Measurements from ENCODE around the gene ADAMTS6.

DNA sequence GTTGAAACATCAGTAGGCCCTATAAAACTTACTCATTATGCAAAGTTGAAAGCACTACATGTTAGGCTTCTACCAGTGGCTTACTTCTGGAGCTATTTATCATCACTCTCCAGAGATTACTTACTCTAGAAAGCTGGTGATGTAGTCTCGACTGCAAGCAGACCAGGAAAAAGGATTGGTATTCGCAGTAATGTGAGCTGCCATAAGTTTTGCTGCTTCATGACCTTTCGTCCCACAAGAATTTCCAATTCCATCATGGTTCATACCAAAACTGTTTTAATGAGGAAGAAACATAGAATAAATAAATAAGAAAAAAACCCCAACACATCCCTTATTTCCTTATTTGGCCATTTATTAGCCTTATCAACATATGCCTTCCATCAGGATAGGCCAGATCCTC, 181.9 kb downstream of the ADAMTS6 start:
- TF ChIP-seq, protein P1, sequence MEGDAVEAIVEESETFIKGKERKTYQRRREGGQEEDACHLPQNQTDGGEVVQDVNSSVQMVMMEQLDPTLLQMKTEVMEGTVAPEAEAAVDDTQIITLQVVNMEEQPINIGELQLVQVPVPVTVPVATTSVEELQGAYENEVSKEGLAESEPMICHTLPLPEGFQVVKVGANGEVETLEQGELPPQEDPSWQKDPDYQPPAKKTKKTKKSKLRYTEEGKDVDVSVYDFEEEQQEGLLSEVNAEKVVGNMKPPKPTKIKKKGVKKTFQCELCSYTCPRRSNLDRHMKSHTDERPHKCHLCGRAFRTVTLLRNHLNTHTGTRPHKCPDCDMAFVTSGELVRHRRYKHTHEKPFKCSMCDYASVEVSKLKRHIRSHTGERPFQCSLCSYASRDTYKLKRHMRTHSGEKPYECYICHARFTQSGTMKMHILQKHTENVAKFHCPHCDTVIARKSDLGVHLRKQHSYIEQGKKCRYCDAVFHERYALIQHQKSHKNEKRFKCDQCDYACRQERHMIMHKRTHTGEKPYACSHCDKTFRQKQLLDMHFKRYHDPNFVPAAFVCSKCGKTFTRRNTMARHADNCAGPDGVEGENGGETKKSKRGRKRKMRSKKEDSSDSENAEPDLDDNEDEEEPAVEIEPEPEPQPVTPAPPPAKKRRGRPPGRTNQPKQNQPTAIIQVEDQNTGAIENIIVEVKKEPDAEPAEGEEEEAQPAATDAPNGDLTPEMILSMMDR (IDR thresholded peaks at IDR 0.05; ENCODE audit: insufficient read depth, low read length, poor library complexity, severe bottlenecking): no peak
- no peak for TF ChIP-seq EZH2phosphoT487 (conservative IDR thresholded peaks at IDR 0.05; ENCODE audit: low read length)

Measured in SU-DHL-6 (cell line).